Measurements from ENCODE around the gene SMC5. TPM values are rescaled to one million over a fixed set of nuclear protein-coding genes. Genes with fewer than 3 reads are reported as not detected.

Gene SMC5
- total RNA-seq, 1 experiment from 2014 or later, result 41.9 TPM

DNA sequence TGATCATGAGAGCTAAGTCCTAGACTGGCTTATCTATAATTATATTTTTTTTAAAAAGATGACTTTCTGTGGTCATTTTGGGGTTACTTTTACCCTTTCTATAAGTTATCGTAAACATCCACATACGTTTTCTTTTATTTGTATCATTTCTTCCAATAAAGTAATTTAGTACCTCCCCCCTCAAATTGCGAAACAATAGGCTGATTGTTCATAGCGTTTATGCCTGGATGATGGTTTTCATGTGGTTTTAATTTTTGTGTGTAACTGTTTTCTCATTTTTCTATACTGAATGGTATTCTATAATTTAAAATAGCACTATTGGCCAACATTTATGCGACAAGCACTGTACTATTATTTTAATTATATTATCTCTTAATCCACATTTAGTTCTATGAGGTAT is 44.5 kb downstream of the SMC5 start:
- H3K79me2 ChIP-seq (ENCODE audit: low read depth), result no peaks in the 10 kb centered on the region
- TF ChIP-seq, protein P1, sequence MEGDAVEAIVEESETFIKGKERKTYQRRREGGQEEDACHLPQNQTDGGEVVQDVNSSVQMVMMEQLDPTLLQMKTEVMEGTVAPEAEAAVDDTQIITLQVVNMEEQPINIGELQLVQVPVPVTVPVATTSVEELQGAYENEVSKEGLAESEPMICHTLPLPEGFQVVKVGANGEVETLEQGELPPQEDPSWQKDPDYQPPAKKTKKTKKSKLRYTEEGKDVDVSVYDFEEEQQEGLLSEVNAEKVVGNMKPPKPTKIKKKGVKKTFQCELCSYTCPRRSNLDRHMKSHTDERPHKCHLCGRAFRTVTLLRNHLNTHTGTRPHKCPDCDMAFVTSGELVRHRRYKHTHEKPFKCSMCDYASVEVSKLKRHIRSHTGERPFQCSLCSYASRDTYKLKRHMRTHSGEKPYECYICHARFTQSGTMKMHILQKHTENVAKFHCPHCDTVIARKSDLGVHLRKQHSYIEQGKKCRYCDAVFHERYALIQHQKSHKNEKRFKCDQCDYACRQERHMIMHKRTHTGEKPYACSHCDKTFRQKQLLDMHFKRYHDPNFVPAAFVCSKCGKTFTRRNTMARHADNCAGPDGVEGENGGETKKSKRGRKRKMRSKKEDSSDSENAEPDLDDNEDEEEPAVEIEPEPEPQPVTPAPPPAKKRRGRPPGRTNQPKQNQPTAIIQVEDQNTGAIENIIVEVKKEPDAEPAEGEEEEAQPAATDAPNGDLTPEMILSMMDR (conservative IDR thresholded peaks at IDR 0.05), result no peak
- TF ChIP-seq EZH2 (IDR thresholded peaks at IDR 0.05; ENCODE audit: low read depth), result no peak
- H3K4me3 ChIP-seq, result no peak overlapping the region
- no peaks in the 10 kb centered on the region for H3F3A ChIP-seq (ENCODE audit: insufficient read depth, low read depth)
- H2AFZ ChIP-seq, result no peak overlapping the region
- POLR2A ChIA-PET (ENCODE audit: unreplicated experiment), result no interaction called here
- H3K36me3 ChIP-seq (ENCODE audit: low read depth), result peaks cover 54% of the 10 kb centered on the region
- H4K20me1 ChIP-seq (ENCODE audit: insufficient read depth), result peaks cover 2% of the 10 kb centered on the region; the same call in 1 of the 2 replicates
- H3K4me1 ChIP-seq (replicated peaks; ENCODE audit: insufficient read depth), result no peaks in the 10 kb centered on the region
- H3K27ac ChIP-seq, result no peak overlapping the region
- no peak for DNase-seq
- no TSS peak for BruUV-seq (replicated peaks)
- CTCF ChIA-PET, result no interaction called here
- no peaks in the 10 kb centered on the region for H3K9me3 ChIP-seq (ENCODE audit: insufficient read depth, low read depth)
- H3K4me2 ChIP-seq, result no peak overlapping the region
- intact Hi-C loops (cut with micrococcal nuclease; ENCODE audit: unreplicated experiment), result no loop called here
- no peaks in the 10 kb centered on the region for H3K27me3 ChIP-seq (ENCODE audit: insufficient read depth, low read depth)
- H3K9me2 ChIP-seq (ENCODE audit: insufficient read depth), result no peaks in the 10 kb centered on the region

DNA sequence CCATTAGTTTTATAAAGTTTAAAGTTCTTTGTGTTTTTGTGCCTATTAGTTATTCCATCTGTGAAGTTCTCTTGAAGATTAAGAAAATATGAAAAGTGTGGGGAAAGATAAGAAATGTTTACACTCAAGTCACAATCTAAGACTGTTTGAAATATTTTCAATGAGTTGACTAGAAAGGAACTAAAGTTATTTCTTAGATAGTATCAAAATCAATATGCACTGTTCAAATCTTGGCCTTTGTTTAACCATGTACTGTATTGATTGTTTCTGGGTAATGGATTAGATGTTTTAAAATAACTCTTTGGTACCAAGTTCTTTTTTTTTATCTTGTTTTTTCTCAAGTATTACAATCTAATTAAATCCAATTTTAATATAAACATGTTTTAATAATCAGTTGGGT is 46.0 kb downstream of the SMC5 start:
- intact Hi-C loops (cut with micrococcal nuclease; ENCODE audit: unreplicated experiment), result no loop called here
- no peaks in the 10 kb centered on the region for H3F3A ChIP-seq (ENCODE audit: insufficient read depth, low read depth)
- no peak overlapping the region for H2AFZ ChIP-seq
- H3K27ac ChIP-seq, result no peak overlapping the region
- H3K4me3 ChIP-seq, result no peak overlapping the region
- BruUV-seq (replicated peaks), result no TSS peak
- H3K4me1 ChIP-seq (replicated peaks; ENCODE audit: insufficient read depth), result no peaks in the 10 kb centered on the region
- CTCF ChIA-PET, result no interaction called here
- no peaks in the 10 kb centered on the region; the same call in 1 of the 2 replicates for H4K20me1 ChIP-seq (ENCODE audit: insufficient read depth)
- TF ChIP-seq EZH2 (IDR thresholded peaks at IDR 0.05; ENCODE audit: low read depth), result no peak
- TF ChIP-seq, protein P1 (conservative IDR thresholded peaks at IDR 0.05), result no peak
- H3K9me2 ChIP-seq (ENCODE audit: insufficient read depth), result no peaks in the 10 kb centered on the region
- no peak overlapping the region for H3K4me2 ChIP-seq
- H3K9me3 ChIP-seq (ENCODE audit: insufficient read depth, low read depth), result no peaks in the 10 kb centered on the region
- H3K79me2 ChIP-seq (ENCODE audit: low read depth), result no peaks in the 10 kb centered on the region
- H3K27me3 ChIP-seq (ENCODE audit: insufficient read depth, low read depth), result no peaks in the 10 kb centered on the region
- DNase-seq, result no peak
- POLR2A ChIA-PET (ENCODE audit: unreplicated experiment), result no interaction called here
- H3K36me3 ChIP-seq (ENCODE audit: low read depth), result peaks cover 46% of the 10 kb centered on the region

- no peaks in the 10 kb centered on the region for H4K20me1 ChIP-seq (ENCODE audit: insufficient read depth)
- CTCF ChIA-PET, result no interaction called here
- BruUV-seq (replicated peaks), result no TSS peak
These were observed 56.6 kb downstream of the SMC5 start for GRCh38 chr9:70315389-70315788.

More at GRCh38 chr9:70315389-70315788, 56.6 kb downstream of the SMC5 start:
- POLR2A ChIA-PET (ENCODE audit: unreplicated experiment), result interaction anchor here (0.7 kb wide), 1 partner anchor 105 kb away, joined by 3 read pairs; no protein-coding TSS in a partner anchor
- Histone ChIP-seq H3K36me3 (ENCODE audit: low read depth) (peaks cover 8% of the 10 kb centered on the region), H3K9me2 (ENCODE audit: insufficient read depth) (no peaks in the 10 kb centered on the region), H2AFZ (no peak overlapping the region), H3K4me2 (no peak overlapping the region), H3K4me3 (no peak overlapping the region), H3F3A (ENCODE audit: insufficient read depth, low read depth) (no peaks in the 10 kb centered on the region; the same call in 1 of the 2 replicates), H3K27ac (no peak overlapping the region), H3K9me3 (ENCODE audit: insufficient read depth, low read depth) (no peaks in the 10 kb centered on the region), H3K79me2 (ENCODE audit: low read depth) (no peaks in the 10 kb centered on the region), H3K27me3 (ENCODE audit: insufficient read depth, low read depth) (no peaks in the 10 kb centered on the region), H3K4me1 (replicated peaks; ENCODE audit: insufficient read depth) (no peaks in the 10 kb centered on the region)
- no peak for DNase-seq
- intact Hi-C loops (cut with micrococcal nuclease; ENCODE audit: unreplicated experiment), result no loop called here
- no peak for TF ChIP-seq EZH2 (IDR thresholded peaks at IDR 0.05; ENCODE audit: low read depth)
- TF ChIP-seq, protein P1 (conservative IDR thresholded peaks at IDR 0.05), result no peak
